ENCODE data around the gene MEDAG.
A peak's percentile ranks its signal among the peaks of the same experiment; 100 is the strongest.

MEDAG gene

GRCh38 chr13:30895773-30896172 lies 10.3 kb upstream of the MEDAG start:
- Histone ChIP-seq H3K4me2 (ENCODE audit: low read length) (peak overlapping the region; percentile 53), H3K9me3 (replicated peaks; ENCODE audit: low read length) (no peaks in the 10 kb centered on the region), H3K4me3 (ENCODE audit: low read length) (no peak overlapping the region), H3K36me3 (ENCODE audit: insufficient read depth, low read length) (no peaks in the 10 kb centered on the region), H3K4me1 (ENCODE audit: control insufficient read depth, insufficient read depth, low read length) (peaks cover 47% of the 10 kb centered on the region), H3K9ac (ENCODE audit: low read depth, low read length) (peak overlapping the region; percentile 82), H3K27me3 (ENCODE audit: control insufficient read depth, insufficient read depth, low read length) (no peaks in the 10 kb centered on the region)

- Histone ChIP-seq H3K9ac (ENCODE audit: low read depth, low read length) (peak overlapping the region; percentile 55), H3K4me3 (ENCODE audit: low read length) (no peak overlapping the region), H3K36me3 (ENCODE audit: insufficient read depth, low read length) (no peaks in the 10 kb centered on the region), H3K9me3 (replicated peaks; ENCODE audit: low read length) (no peaks in the 10 kb centered on the region), H3K4me1 (ENCODE audit: control insufficient read depth, insufficient read depth, low read length) (peaks cover 48% of the 10 kb centered on the region), H3K4me2 (ENCODE audit: low read length) (no peak overlapping the region), H3K27me3 (ENCODE audit: control insufficient read depth, insufficient read depth, low read length) (no peaks in the 10 kb centered on the region)
Measured at GRCh38 chr13:30898070-30898469, 8.0 kb upstream of the MEDAG start.

GRCh38 chr13:30898678-30899241 lies 7.3 kb upstream of the MEDAG start:
- Histone ChIP-seq H3K9me3 (replicated peaks; ENCODE audit: low read length) (no peaks in the 10 kb centered on the region), H3K36me3 (ENCODE audit: insufficient read depth, low read length) (no peaks in the 10 kb centered on the region), H3K4me2 (ENCODE audit: low read length) (peak overlapping the region; percentile 31), H3K4me3 (ENCODE audit: low read length) (no peak overlapping the region), H3K27me3 (ENCODE audit: control insufficient read depth, insufficient read depth, low read length) (no peaks in the 10 kb centered on the region), H3K9ac (ENCODE audit: low read depth, low read length) (peak overlapping the region; percentile 65), H3K4me1 (ENCODE audit: control insufficient read depth, insufficient read depth, low read length) (peaks cover 48% of the 10 kb centered on the region)

- Histone ChIP-seq H3K4me1 (ENCODE audit: control insufficient read depth, insufficient read depth, low read length) (peaks cover 46% of the 10 kb centered on the region), H3K4me2 (ENCODE audit: low read length) (no peak overlapping the region), H3K9ac (ENCODE audit: low read depth, low read length) (no peak overlapping the region)
Measured at GRCh38 chr13:30900436-30900835, 5.6 kb upstream of the MEDAG start.

GRCh38 chr13:30900952-30901749 lies 4.9 kb upstream of the MEDAG start:
- Histone ChIP-seq H3K4me1 (ENCODE audit: control insufficient read depth, insufficient read depth, low read length) (peaks cover 47% of the 10 kb centered on the region), H3K4me2 (ENCODE audit: low read length) (no peak overlapping the region), H3K36me3 (ENCODE audit: insufficient read depth, low read length) (no peaks in the 10 kb centered on the region), H3K9me3 (replicated peaks; ENCODE audit: low read length) (no peaks in the 10 kb centered on the region), H3K4me3 (ENCODE audit: low read length) (no peak overlapping the region), H3K27me3 (ENCODE audit: control insufficient read depth, insufficient read depth, low read length) (peaks cover 7% of the 10 kb centered on the region), H3K9ac (ENCODE audit: low read depth, low read length) (no peak overlapping the region)

More at GRCh38 chr13:30900436-30900835, 5.6 kb upstream of the MEDAG start:
- Histone ChIP-seq H3K36me3 (ENCODE audit: insufficient read depth, low read length) (no peaks in the 10 kb centered on the region), H3K27me3 (ENCODE audit: control insufficient read depth, insufficient read depth, low read length) (peaks cover 4% of the 10 kb centered on the region), H3K9me3 (replicated peaks; ENCODE audit: low read length) (no peaks in the 10 kb centered on the region), H3K4me3 (ENCODE audit: low read length) (no peak overlapping the region)

- no peaks in the 10 kb centered on the region for H3K9me3 ChIP-seq (replicated peaks; ENCODE audit: low read length)
- H3K4me1 ChIP-seq (ENCODE audit: control insufficient read depth, insufficient read depth, low read length) = peaks cover 55% of the 10 kb centered on the region
- H3K9ac ChIP-seq (ENCODE audit: low read depth, low read length) = no peak overlapping the region
- H3K27me3 ChIP-seq (ENCODE audit: control insufficient read depth, insufficient read depth, low read length) = peaks cover 7% of the 10 kb centered on the region
- H3K4me3 ChIP-seq (ENCODE audit: low read length) = no peak overlapping the region
- no peak overlapping the region for H3K4me2 ChIP-seq (ENCODE audit: low read length)
- H3K36me3 ChIP-seq (ENCODE audit: insufficient read depth, low read length) = no peaks in the 10 kb centered on the region
Measured at GRCh38 chr13:30904043-30904442, 2.0 kb upstream of the MEDAG start.

GRCh38 chr13:30906411-30907051 lies 460 bp downstream of the MEDAG start:
- Histone ChIP-seq H3K36me3 (ENCODE audit: insufficient read depth, low read length) (no peaks in the 10 kb centered on the region), H3K9me3 (replicated peaks; ENCODE audit: low read length) (no peaks in the 10 kb centered on the region), H3K4me1 (ENCODE audit: control insufficient read depth, insufficient read depth, low read length) (peaks cover 39% of the 10 kb centered on the region), H3K27me3 (ENCODE audit: control insufficient read depth, insufficient read depth, low read length) (peaks cover 7% of the 10 kb centered on the region), H3K4me2 (ENCODE audit: low read length) (peak overlapping the region; percentile 79), H3K4me3 (ENCODE audit: low read length) (peak overlapping the region; percentile 61), H3K9ac (ENCODE audit: low read depth, low read length) (peak overlapping the region; percentile 57)

- H3K9ac ChIP-seq (ENCODE audit: low read depth, low read length) = peak overlapping the region; percentile 57
Measured at GRCh38 chr13:30907121-30907861, 1.2 kb downstream of the MEDAG start.

GRCh38 chr13:30908416-30908980 lies 2.4 kb downstream of the MEDAG start:
- Histone ChIP-seq H3K9me3 (replicated peaks; ENCODE audit: low read length) (no peaks in the 10 kb centered on the region), H3K36me3 (ENCODE audit: insufficient read depth, low read length) (no peaks in the 10 kb centered on the region), H3K27me3 (ENCODE audit: control insufficient read depth, insufficient read depth, low read length) (peaks cover 7% of the 10 kb centered on the region), H3K9ac (ENCODE audit: low read depth, low read length) (peak overlapping the region; percentile 37), H3K4me2 (ENCODE audit: low read length) (peak overlapping the region; percentile 79), H3K4me3 (ENCODE audit: low read length) (no peak overlapping the region), H3K4me1 (ENCODE audit: control insufficient read depth, insufficient read depth, low read length) (peaks cover 39% of the 10 kb centered on the region)

More at GRCh38 chr13:30907121-30907861, 1.2 kb downstream of the MEDAG start:
- H3K9me3 ChIP-seq (replicated peaks; ENCODE audit: low read length) = no peaks in the 10 kb centered on the region
- peaks cover 39% of the 10 kb centered on the region for H3K4me1 ChIP-seq (ENCODE audit: control insufficient read depth, insufficient read depth, low read length)
- peak overlapping the region; percentile 61 for H3K4me3 ChIP-seq (ENCODE audit: low read length)
- H3K4me2 ChIP-seq (ENCODE audit: low read length) = peak overlapping the region; percentile 79
- no peaks in the 10 kb centered on the region for H3K36me3 ChIP-seq (ENCODE audit: insufficient read depth, low read length)
- peaks cover 7% of the 10 kb centered on the region for H3K27me3 ChIP-seq (ENCODE audit: control insufficient read depth, insufficient read depth, low read length)

GRCh38 chr13:30910676-30911075 lies 4.6 kb downstream of the MEDAG start:
- Histone ChIP-seq H3K4me3 (ENCODE audit: low read length) (no peak overlapping the region), H3K27me3 (ENCODE audit: control insufficient read depth, insufficient read depth, low read length) (peaks cover under 1% of the 10 kb centered on the region)

More at GRCh38 chr13:30910676-30911075, 4.6 kb downstream of the MEDAG start:
- Histone ChIP-seq H3K9me3 (replicated peaks; ENCODE audit: low read length) (no peaks in the 10 kb centered on the region), H3K36me3 (ENCODE audit: insufficient read depth, low read length) (no peaks in the 10 kb centered on the region), H3K9ac (ENCODE audit: low read depth, low read length) (no peak overlapping the region), H3K4me2 (ENCODE audit: low read length) (no peak overlapping the region), H3K4me1 (ENCODE audit: control insufficient read depth, insufficient read depth, low read length) (peaks cover 34% of the 10 kb centered on the region)
